Stimulated activated naive CD8-positive, alpha-beta T cell treated with anti-CD3 and anti-CD28 coated beads, Interleukin-15, amount 100 ng/mL, for 72 hours (primary cell): ENCODE data around the gene PTPRD.
A peak's percentile ranks its signal among the peaks of the same experiment; 100 is the strongest.

ENCODE experiments used
- ATAC-seq: fragments of 150-1000 bp; cut with Tn5 transposase; 2 replicates; pipeline ENCODE4 v1.10.0; 2021; ENCODE audit warnings: mild to moderate bottlenecking, moderate library complexity
- DNase-seq, 2 donors: peaks; one replicate each; pipeline ENCODE4 v3.0.0; 2021 to 2022
- H3K27ac Mint-ChIP-seq, 2 donors: one replicate each; pipeline ENCODE4 v1.8.0; 2022; ENCODE audit warnings: mild to moderate bottlenecking in 2 of 2, mixed read lengths in 2 of 2, moderate library complexity in 2 of 2
- H3K27me3 Mint-ChIP-seq: one replicate; pipeline ENCODE4 v1.8.0; 2022; ENCODE audit warnings: mixed read lengths
- H3K4me1 Mint-ChIP-seq: one replicate; pipeline ENCODE4 v1.8.0; 2022; ENCODE audit warnings: mild to moderate bottlenecking, mixed read lengths
- H3K4me3 Mint-ChIP-seq, 2 donors: one replicate each; pipeline ENCODE4 v1.8.0; 2022; ENCODE audit warnings: mild to moderate bottlenecking in 2 of 2, mixed read lengths in 2 of 2, moderate library complexity in 1 of 2
- H3K9me3 Mint-ChIP-seq, 2 donors: one replicate each; pipeline ENCODE4 v1.8.0; 2022; ENCODE audit warnings: mixed read lengths in 2 of 2

Gene PTPRD

GRCh38 chr9:8628791-8629190 is 1984.0 kb downstream of the PTPRD start:
- Mint-ChIP-seq H3K4me1 (no peaks in the 10 kb centered on the region), H3K4me3 (no peak overlapping the region), H3K27me3 (no peaks in the 10 kb centered on the region), H3K27ac (no peak overlapping the region), H3K9me3 (peaks cover 0 to 3% of the 10 kb centered on the region in 2 donors)
- DNase-seq: no peak
- ATAC-seq: no peak

GRCh38 chr9:8627976-8628679 is 1984.7 kb downstream of the PTPRD start:
- H3K4me3 Mint-ChIP-seq: no peak overlapping the region
- H3K9me3 Mint-ChIP-seq: peaks cover 0 to 3% of the 10 kb centered on the region in 2 donors
- ATAC-seq: no peak
- no peak overlapping the region for H3K27ac Mint-ChIP-seq
- DNase-seq: no peak
- no peaks in the 10 kb centered on the region for H3K4me1 Mint-ChIP-seq
- no peaks in the 10 kb centered on the region for H3K27me3 Mint-ChIP-seq

- peaks cover 0 to 3% of the 10 kb centered on the region in 2 donors for H3K9me3 Mint-ChIP-seq
- H3K27ac Mint-ChIP-seq: no peak overlapping the region
- peaks cover 10% of the 10 kb centered on the region for H3K27me3 Mint-ChIP-seq
- ATAC-seq: no peak
- no peak overlapping the region for H3K4me3 Mint-ChIP-seq
- no peaks in the 10 kb centered on the region for H3K4me1 Mint-ChIP-seq
- no peak for DNase-seq
Measured at GRCh38 chr9:8622871-8623270, 1989.9 kb downstream of the PTPRD start.

GRCh38 chr9:8622222-8622802 is 1990.5 kb downstream of the PTPRD start:
- H3K27ac Mint-ChIP-seq: no peak overlapping the region
- no peaks in the 10 kb centered on the region for H3K4me1 Mint-ChIP-seq
- peaks cover 0 to 3% of the 10 kb centered on the region in 2 donors for H3K9me3 Mint-ChIP-seq
- DNase-seq (no peak), ATAC-seq (no peak)
- H3K4me3 Mint-ChIP-seq: no peak overlapping the region
- peaks cover 10% of the 10 kb centered on the region for H3K27me3 Mint-ChIP-seq

- ATAC-seq (no peak), DNase-seq (no peak)
- Mint-ChIP-seq H3K4me1 (no peaks in the 10 kb centered on the region), H3K27ac (no peak overlapping the region), H3K27me3 (peaks cover 10% of the 10 kb centered on the region), H3K9me3 (no peaks in the 10 kb centered on the region), H3K4me3 (no peak overlapping the region)
Measured at GRCh38 chr9:8621416-8621815, 1991.4 kb downstream of the PTPRD start.

GRCh38 chr9:8616414-8616813 is 1996.4 kb downstream of the PTPRD start:
- no peak overlapping the region for H3K4me3 Mint-ChIP-seq
- DNase-seq (no peak), ATAC-seq (no peak)
- H3K27me3 Mint-ChIP-seq: peaks cover 14% of the 10 kb centered on the region
- H3K27ac Mint-ChIP-seq: no peak overlapping the region
- no peaks in the 10 kb centered on the region for H3K9me3 Mint-ChIP-seq
- no peaks in the 10 kb centered on the region for H3K4me1 Mint-ChIP-seq

GRCh38 chr9:8614926-8615440 is 1997.8 kb downstream of the PTPRD start:
- DNase-seq (no peak), ATAC-seq (no peak)
- H3K27me3 Mint-ChIP-seq: peaks cover 17% of the 10 kb centered on the region
- H3K4me3 Mint-ChIP-seq: no peak overlapping the region
- no peak overlapping the region for H3K27ac Mint-ChIP-seq
- H3K4me1 Mint-ChIP-seq: no peaks in the 10 kb centered on the region
- no peaks in the 10 kb centered on the region for H3K9me3 Mint-ChIP-seq

- DNase-seq (no peak), ATAC-seq (no peak)
- H3K27me3 Mint-ChIP-seq: peaks cover 7% of the 10 kb centered on the region
- H3K9me3 Mint-ChIP-seq: no peaks in the 10 kb centered on the region
- no peaks in the 10 kb centered on the region for H3K4me1 Mint-ChIP-seq
- H3K4me3 Mint-ChIP-seq: no peak overlapping the region
- H3K27ac Mint-ChIP-seq: no peak overlapping the region
Measured at GRCh38 chr9:8613346-8613825, 1999.4 kb downstream of the PTPRD start.

GRCh38 chr9:8611153-8611552 is 2001.6 kb downstream of the PTPRD start:
- H3K4me3 Mint-ChIP-seq: no peak overlapping the region
- H3K4me1 Mint-ChIP-seq: no peaks in the 10 kb centered on the region
- ATAC-seq: no peak

GRCh38 chr9:8610256-8610655 is 2002.5 kb downstream of the PTPRD start:
- no peak overlapping the region for H3K4me3 Mint-ChIP-seq
- no peaks in the 10 kb centered on the region for H3K9me3 Mint-ChIP-seq
- ATAC-seq: no peak

More at GRCh38 chr9:8611153-8611552, 2001.6 kb downstream of the PTPRD start:
- no peak for DNase-seq
- Mint-ChIP-seq H3K9me3 (no peaks in the 10 kb centered on the region), H3K27ac (peak overlapping the region in 1 of 2 donors; percentile 68), H3K27me3 (peaks cover 7% of the 10 kb centered on the region)

GRCh38 chr9:8605096-8605495 is 2007.7 kb downstream of the PTPRD start:
- no peak for ATAC-seq
- Mint-ChIP-seq H3K27ac (no peak overlapping the region), H3K4me3 (no peak overlapping the region), H3K4me1 (no peaks in the 10 kb centered on the region), H3K9me3 (no peaks in the 10 kb centered on the region), H3K27me3 (no peaks in the 10 kb centered on the region)
- no peak for DNase-seq

More at GRCh38 chr9:8610256-8610655, 2002.5 kb downstream of the PTPRD start:
- no peak for DNase-seq
- Mint-ChIP-seq H3K27me3 (peaks cover 7% of the 10 kb centered on the region), H3K27ac (no peak overlapping the region), H3K4me1 (no peaks in the 10 kb centered on the region)

GRCh38 chr9:8604201-8604600 is 2008.6 kb downstream of the PTPRD start:
- DNase-seq: no peak
- Mint-ChIP-seq H3K4me1 (no peaks in the 10 kb centered on the region), H3K4me3 (no peak overlapping the region), H3K27ac (no peak overlapping the region), H3K27me3 (no peaks in the 10 kb centered on the region), H3K9me3 (no peaks in the 10 kb centered on the region)
- ATAC-seq: no peak

GRCh38 chr9:8600914-8601680 is 2011.7 kb downstream of the PTPRD start:
- Mint-ChIP-seq H3K27ac (no peak overlapping the region), H3K27me3 (no peaks in the 10 kb centered on the region), H3K4me1 (no peaks in the 10 kb centered on the region)

GRCh38 chr9:8599937-8600336 is 2012.9 kb downstream of the PTPRD start:
- ATAC-seq (no peak), DNase-seq (no peak)
- no peaks in the 10 kb centered on the region for H3K4me1 Mint-ChIP-seq
- H3K9me3 Mint-ChIP-seq: no peaks in the 10 kb centered on the region
- no peak overlapping the region for H3K4me3 Mint-ChIP-seq
- H3K27ac Mint-ChIP-seq: no peak overlapping the region
- H3K27me3 Mint-ChIP-seq: no peaks in the 10 kb centered on the region

More at GRCh38 chr9:8600914-8601680, 2011.7 kb downstream of the PTPRD start:
- ATAC-seq (no peak), DNase-seq (no peak)
- Mint-ChIP-seq H3K9me3 (no peaks in the 10 kb centered on the region), H3K4me3 (no peak overlapping the region)

- no peak for ATAC-seq
- Mint-ChIP-seq H3K4me1 (no peaks in the 10 kb centered on the region), H3K9me3 (peaks cover 0 to 5% of the 10 kb centered on the region in 2 donors), H3K27ac (no peak overlapping the region), H3K4me3 (no peak overlapping the region), H3K27me3 (no peaks in the 10 kb centered on the region)
- DNase-seq: no peak
Measured at GRCh38 chr9:8589476-8589875, 2023.3 kb downstream of the PTPRD start.

GRCh38 chr9:8585036-8585435 is 2027.8 kb downstream of the PTPRD start:
- no peaks in the 10 kb centered on the region for H3K9me3 Mint-ChIP-seq
- no peak for DNase-seq
- H3K27me3 Mint-ChIP-seq: no peaks in the 10 kb centered on the region
- no peaks in the 10 kb centered on the region for H3K4me1 Mint-ChIP-seq
- no peak overlapping the region for H3K27ac Mint-ChIP-seq
- ATAC-seq: no peak
- no peak overlapping the region for H3K4me3 Mint-ChIP-seq
